Esophagus squamous epithelium (tissue), 5 donors: ENCODE results near the gene KCNA3. TPM values are rescaled to one million over a fixed set of nuclear protein-coding genes. Genes with fewer than 3 reads are reported as not detected.

Source experiments
- DNase-seq: peaks from one replicate; lab custom pipeline; 2025; lab: John Stamatoyannopoulos, UW
- H3K27ac ChIP-seq, 4 donors: fragments of 200-600 bp; sonication (generic); one replicate each; pipeline ENCODE4 v1.5.1; 2016 to 2019; ENCODE audit warnings: mild to moderate bottlenecking in 1 of 4
- H3K27me3 ChIP-seq, 4 donors: fragments of 200-600 bp; sonication (generic); 1 replicate in 3 of 4; 2 replicates in 1 of 4; pipeline versions ENCODE4 v1.5.1 to v1.6.0; 2017 to 2021; ENCODE audit warnings: antibody characterized with exemption in 1 of 4
- H3K36me3 ChIP-seq, 3 donors: fragments of 200-600 bp; sonication (generic); one replicate each; pipeline ENCODE4 v1.5.1; 2016 to 2019
- H3K4me1 ChIP-seq, 3 donors: fragments of 200-600 bp; sonication (generic); one replicate each; pipeline ENCODE4 v1.5.1; 2017 to 2019
- H3K4me3 ChIP-seq, 4 donors: fragments of 200-600 bp; sonication (generic); 1 replicate in 3 of 4; 2 replicates in 1 of 4; pipeline ENCODE4 v1.5.1; 2016 to 2019; ENCODE audit warnings: mild to moderate bottlenecking in 2 of 4, moderate library complexity in 1 of 4
- H3K9me3 ChIP-seq, 3 donors: fragments of 200-600 bp; sonication (generic); one replicate each; pipeline ENCODE4 v1.5.1; 2016 to 2019
- POLR2A ChIP-seq, 4 donors: fragments of 450-650 bp; IDR thresholded peaks; one replicate each; pipeline ENCODE4 v1.6.1; 2017; ENCODE audit warnings: antibody characterized with exemption in 4 of 4, mild to moderate bottlenecking in 4 of 4, moderate library complexity in 3 of 4
- WGBS, 2 donors: methylation state at CpG; one replicate each; pipeline ENCODE4 v1.1.5; 2018; 5-methylcytosine and 5-hydroxymethylcytosine counted together
- intact Hi-C: fragments of 100-400 bp; cut with DNase I; formaldehyde crosslinking; loops from one replicate; pipeline ENCODE4 v1.15.0; 2022
- total RNA-seq, 4 donors: library from RNA; depleted of rRNA; stranded (reverse); fragments of >200 nt; gene quantifications; one replicate each; pipeline ENCODE4 v1.1.0, GENCODE V29; 2016
- TF ChIP-seq, protein P1 (sequence below), 6 experiments: fragments of 450-650 bp in 4 of 6; fragments of 200-600 bp in 2 of 6; sonication (generic) in 2 of 6; IDR thresholded peaks; one replicate each; pipeline ENCODE4 v1.5.1; 2016 to 2019; ENCODE audit warnings: antibody characterized with exemption in 6 of 6, mild to moderate bottlenecking in 4 of 6, moderate library complexity in 4 of 6
- donor health status: DM: yes; HTN: yes; CAD: no.

Gene KCNA3
- total RNA-seq, 4 donors from 2014 or later = 0.34 to 3.2 (median 1.2) TPM

DNA sequence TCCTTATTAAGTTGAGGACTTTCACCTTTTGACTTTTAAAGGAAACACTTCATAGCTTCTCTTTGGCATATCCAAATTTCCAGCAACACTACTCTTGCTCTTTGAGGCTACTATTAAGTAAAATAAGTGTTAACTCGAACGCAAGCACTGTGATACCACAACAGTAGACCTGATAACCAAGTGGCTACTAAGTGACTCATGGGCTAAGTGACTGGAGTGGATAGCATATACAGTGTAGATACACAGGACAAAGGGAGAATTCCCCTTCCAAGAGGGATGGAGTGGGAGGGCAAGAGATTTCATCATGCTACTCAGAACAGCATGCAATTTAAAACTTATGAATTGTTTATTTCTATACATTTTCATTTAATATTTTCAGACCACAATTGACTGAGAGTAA lies 9.8 kb upstream of the KCNA3 start:
- TF ChIP-seq, protein P1, sequence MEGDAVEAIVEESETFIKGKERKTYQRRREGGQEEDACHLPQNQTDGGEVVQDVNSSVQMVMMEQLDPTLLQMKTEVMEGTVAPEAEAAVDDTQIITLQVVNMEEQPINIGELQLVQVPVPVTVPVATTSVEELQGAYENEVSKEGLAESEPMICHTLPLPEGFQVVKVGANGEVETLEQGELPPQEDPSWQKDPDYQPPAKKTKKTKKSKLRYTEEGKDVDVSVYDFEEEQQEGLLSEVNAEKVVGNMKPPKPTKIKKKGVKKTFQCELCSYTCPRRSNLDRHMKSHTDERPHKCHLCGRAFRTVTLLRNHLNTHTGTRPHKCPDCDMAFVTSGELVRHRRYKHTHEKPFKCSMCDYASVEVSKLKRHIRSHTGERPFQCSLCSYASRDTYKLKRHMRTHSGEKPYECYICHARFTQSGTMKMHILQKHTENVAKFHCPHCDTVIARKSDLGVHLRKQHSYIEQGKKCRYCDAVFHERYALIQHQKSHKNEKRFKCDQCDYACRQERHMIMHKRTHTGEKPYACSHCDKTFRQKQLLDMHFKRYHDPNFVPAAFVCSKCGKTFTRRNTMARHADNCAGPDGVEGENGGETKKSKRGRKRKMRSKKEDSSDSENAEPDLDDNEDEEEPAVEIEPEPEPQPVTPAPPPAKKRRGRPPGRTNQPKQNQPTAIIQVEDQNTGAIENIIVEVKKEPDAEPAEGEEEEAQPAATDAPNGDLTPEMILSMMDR (IDR thresholded peaks at IDR 0.05) = no peak
- TF ChIP-seq POLR2A (IDR thresholded peaks at IDR 0.05) = no peak
- H3K4me3 ChIP-seq = no peak overlapping the region
- H3K9me3 ChIP-seq = no peaks in the 10 kb centered on the region
- H3K36me3 ChIP-seq = no peaks in the 10 kb centered on the region
- no peak overlapping the region for H3K27ac ChIP-seq
- no peak for DNase-seq
- H3K4me1 ChIP-seq = no peaks in the 10 kb centered on the region
- intact Hi-C loops = no loop called here
- H3K27me3 ChIP-seq = peaks cover 0 to 41% (median 0%) of the 10 kb centered on the region in 4 donors
- WGBS, 2 donors = 64 to 67% methylated on average over 2 of the region's 2 CpGs

DNA sequence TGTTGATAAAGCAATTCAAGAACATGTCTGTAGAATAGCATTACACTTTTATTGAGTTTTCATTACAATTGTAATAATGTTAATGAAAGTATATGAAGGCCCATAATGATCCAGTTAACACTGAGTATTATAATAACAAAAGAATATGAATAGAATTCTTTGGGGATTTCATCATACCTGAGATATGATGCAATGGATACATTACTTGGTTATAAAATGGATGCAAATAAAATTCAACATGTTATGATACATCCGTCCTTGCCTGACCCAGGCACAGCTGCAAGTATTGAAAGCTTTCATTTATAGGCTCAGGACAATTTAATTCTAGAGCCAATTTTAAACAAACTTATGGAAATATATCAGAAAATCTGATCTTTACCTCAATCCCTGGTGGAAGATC lies 8.2 kb upstream of the KCNA3 start:
- intact Hi-C loops = no loop called here
- 57 to 82% methylated on average over 1 of the region's 1 CpG for WGBS, 2 donors
- DNase-seq = no peak
- Histone ChIP-seq H3K4me3 (no peak overlapping the region), H3K9me3 (no peaks in the 10 kb centered on the region), H3K27me3 (peaks cover 0 to 52% (median 0%) of the 10 kb centered on the region in 4 donors), H3K4me1 (no peaks in the 10 kb centered on the region), H3K27ac (no peak overlapping the region), H3K36me3 (no peaks in the 10 kb centered on the region)
- TF ChIP-seq, protein P1 (IDR thresholded peaks at IDR 0.05) = no peak
- TF ChIP-seq POLR2A (IDR thresholded peaks at IDR 0.05) = no peak

DNA sequence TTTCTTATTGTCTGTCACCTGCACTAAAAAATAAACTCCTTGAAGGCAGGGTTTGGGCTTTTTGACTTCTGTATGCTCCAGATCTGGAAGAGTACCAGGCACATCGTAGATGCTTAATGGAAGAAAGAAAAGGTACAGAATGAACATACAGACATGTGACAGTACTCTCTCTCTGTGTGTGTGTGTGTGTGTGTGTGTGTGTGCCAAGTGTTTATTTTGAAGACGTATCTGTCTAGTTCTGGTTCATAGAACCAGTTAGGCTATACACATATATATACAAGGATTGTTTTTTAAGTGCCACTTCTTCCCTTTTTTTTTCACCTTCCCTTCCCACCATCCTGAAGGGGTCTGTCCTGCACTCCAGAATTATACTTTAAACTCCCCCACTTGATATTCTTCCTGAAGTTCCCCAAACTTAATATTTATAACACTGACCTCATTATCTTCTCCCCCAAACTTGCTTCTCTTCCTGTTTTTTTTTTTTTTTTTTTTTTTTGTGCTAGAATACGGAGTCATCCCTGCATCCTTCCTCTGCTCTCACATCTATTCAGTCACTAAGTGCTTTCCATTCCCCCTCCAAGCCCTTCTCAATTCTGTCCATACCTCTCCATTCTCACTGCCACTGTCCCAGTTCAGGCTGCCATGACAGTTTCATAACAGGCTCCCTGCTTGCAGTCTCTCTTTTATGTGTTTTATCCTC lies 5.4 kb upstream of the KCNA3 start:
- intact Hi-C loops = no loop called here
- no peak for DNase-seq
- Histone ChIP-seq H3K4me3 (no peak overlapping the region), H3K4me1 (peaks cover 0 to 4% (median 2%) of the 10 kb centered on the region in 3 donors), H3K27me3 (peaks cover 0 to 58% (median 4%) of the 10 kb centered on the region in 4 donors), H3K9me3 (no peaks in the 10 kb centered on the region), H3K27ac (no peak overlapping the region), H3K36me3 (no peaks in the 10 kb centered on the region)
- TF ChIP-seq, protein P1 (IDR thresholded peaks at IDR 0.05) = no peak
- TF ChIP-seq POLR2A (IDR thresholded peaks at IDR 0.05) = no peak
- 43 to 71% methylated on average over 3 of the region's 3 CpGs for WGBS, 2 donors

DNA sequence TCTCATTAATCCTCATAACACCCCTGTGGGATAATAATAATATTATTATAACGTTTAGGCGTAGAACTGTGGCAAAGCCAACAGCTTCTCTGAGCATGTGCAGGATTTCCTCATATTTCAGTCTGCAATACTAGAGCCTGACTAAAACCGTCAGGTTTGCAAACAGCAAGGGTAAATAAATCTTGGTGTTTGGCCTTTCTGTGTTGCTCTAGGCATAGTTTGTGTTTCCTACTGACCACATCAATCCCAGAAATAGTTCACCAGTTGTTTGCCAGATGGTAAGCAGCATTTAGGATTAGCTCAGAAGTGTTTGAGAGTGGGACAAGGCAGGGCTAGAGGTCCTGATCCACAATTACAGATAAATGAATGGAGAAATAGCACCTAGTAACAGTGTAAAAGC lies 2.8 kb upstream of the KCNA3 start:
- H3K4me1 ChIP-seq = peaks cover 0 to 18% (median 11%) of the 10 kb centered on the region in 3 donors
- TF ChIP-seq, protein P1 (IDR thresholded peaks at IDR 0.05) = no peak
- no peak for TF ChIP-seq POLR2A (IDR thresholded peaks at IDR 0.05)
- no peak for DNase-seq
- H3K9me3 ChIP-seq = no peaks in the 10 kb centered on the region
- intact Hi-C loops = no loop called here
- H3K36me3 ChIP-seq = no peaks in the 10 kb centered on the region
- no peak overlapping the region for H3K4me3 ChIP-seq
- WGBS, 2 donors = 61 to 76% methylated on average over 3 of the region's 3 CpGs
- peaks cover 9 to 83% (median 16%) of the 10 kb centered on the region in 4 donors for H3K27me3 ChIP-seq
- H3K27ac ChIP-seq = no peak overlapping the region

DNA sequence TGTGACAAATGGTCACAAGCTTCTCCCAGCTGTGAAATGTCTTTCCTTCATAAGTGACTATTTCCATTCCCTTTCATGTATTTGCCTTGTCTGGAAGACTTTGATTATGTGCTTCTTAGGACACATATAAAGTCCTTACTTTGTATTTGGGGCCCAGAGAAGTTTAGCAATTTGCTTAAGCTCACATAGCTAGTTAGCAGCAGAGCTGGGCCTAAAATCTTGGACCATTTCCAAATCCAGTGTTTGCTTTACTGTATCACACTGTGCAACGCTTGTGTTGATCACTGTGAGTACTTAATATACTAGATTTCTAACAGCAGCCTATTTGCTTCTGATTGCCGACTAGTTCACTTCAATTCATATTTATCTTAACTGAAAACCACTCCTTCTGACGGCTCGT lies 2.2 kb upstream of the KCNA3 start:
- Histone ChIP-seq H3K36me3 (no peaks in the 10 kb centered on the region), H3K4me3 (no peak overlapping the region), H3K4me1 (peaks cover 0 to 18% (median 11%) of the 10 kb centered on the region in 3 donors), H3K9me3 (no peaks in the 10 kb centered on the region), H3K27me3 (peaks cover 13 to 87% (median 16%) of the 10 kb centered on the region in 4 donors), H3K27ac (no peak overlapping the region)
- TF ChIP-seq, protein P1 (IDR thresholded peaks at IDR 0.05) = no peak
- no peak for TF ChIP-seq POLR2A (IDR thresholded peaks at IDR 0.05)
- DNase-seq = no peak
- intact Hi-C loops = no loop called here
- 55 to 67% methylated on average over 4 of the region's 4 CpGs for WGBS, 2 donors
